ENCODE data around the gene RNF44. TPM values are rescaled to one million over a fixed set of nuclear protein-coding genes. Genes with fewer than 3 reads are reported as not detected.

Gene RNF44
- total RNA-seq, 1 donor from 2014 or later = 23.5 TPM

Other genes with a start within 250 kb of the RNF44 start
- gene KIAA1191, start 175.6 kb downstream of the RNF44 start, total RNA-seq = 65.9 TPM
- 4.4 TPM for gene ARL10, start 171.9 kb downstream of the RNF44 start, total RNA-seq
- gene NOP16, start 148.8 kb downstream of the RNF44 start, total RNA-seq = 38.9 TPM
- gene HIGD2A, start 148.7 kb downstream of the RNF44 start, total RNA-seq = 107 TPM
- gene CLTB, start 120.9 kb downstream of the RNF44 start, total RNA-seq = 84.7 TPM
- 34.2 TPM for gene FAF2, start 89.0 kb downstream of the RNF44 start, total RNA-seq
- gene CDHR2, start 11.9 kb upstream of the RNF44 start, total RNA-seq = 0.45 TPM
- gene GPRIN1, start 72.8 kb upstream of the RNF44 start, total RNA-seq = 1.3 TPM
- not detected for gene SNCB, start 93.1 kb upstream of the RNF44 start, total RNA-seq
- gene EIF4E1B, start 93.3 kb upstream of the RNF44 start, total RNA-seq = not detected
- 29.7 TPM for gene TSPAN17, start 110.1 kb upstream of the RNF44 start, total RNA-seq

Data from mesenteric fat pad (tissue), 1 donor.